ENCODE results near the gene MMP14.

DNA sequence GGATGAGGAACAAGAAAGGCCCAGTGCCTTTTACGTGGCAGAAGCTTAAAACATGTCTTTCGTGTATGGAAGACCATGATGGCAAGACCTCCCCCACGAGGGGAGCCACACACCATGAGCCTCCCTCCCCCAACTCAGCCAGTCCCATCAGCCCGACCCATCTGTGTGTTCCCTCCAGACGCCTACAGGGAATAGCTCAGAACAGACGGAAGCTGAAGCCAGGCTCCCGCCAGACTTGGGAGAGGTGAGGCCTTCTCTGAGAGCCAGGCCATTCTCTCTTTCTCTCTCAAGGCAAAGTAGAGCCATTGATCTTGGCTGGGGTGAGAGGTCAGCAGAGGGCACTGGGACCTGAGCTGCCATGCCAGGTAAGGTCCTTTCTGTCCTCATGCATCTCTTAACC is 56.1 kb downstream of the MMP14 start:
- no peak for TF ChIP-seq NCOA1 (CRISPR knock-in tag; IDR thresholded peaks at IDR 0.05)
- TF ChIP-seq FOSL1 (CRISPR knock-in tag; IDR thresholded peaks at IDR 0.05; ENCODE audit: borderline replicate concordance): no peak
- TF ChIP-seq NR2F2 (IDR thresholded peaks at IDR 0.05; ENCODE audit: borderline replicate concordance, low read depth): no peak
- no peak for TF ChIP-seq CREB1 (IDR thresholded peaks at IDR 0.05)
- TF ChIP-seq CREB1 (CRISPR knock-in tag; IDR thresholded peaks at IDR 0.05): no peak
- TF ChIP-seq SIN3A (IDR thresholded peaks at IDR 0.05; ENCODE audit: borderline replicate concordance, low read depth, low read length): no peak
- TF ChIP-seq, protein P1, sequence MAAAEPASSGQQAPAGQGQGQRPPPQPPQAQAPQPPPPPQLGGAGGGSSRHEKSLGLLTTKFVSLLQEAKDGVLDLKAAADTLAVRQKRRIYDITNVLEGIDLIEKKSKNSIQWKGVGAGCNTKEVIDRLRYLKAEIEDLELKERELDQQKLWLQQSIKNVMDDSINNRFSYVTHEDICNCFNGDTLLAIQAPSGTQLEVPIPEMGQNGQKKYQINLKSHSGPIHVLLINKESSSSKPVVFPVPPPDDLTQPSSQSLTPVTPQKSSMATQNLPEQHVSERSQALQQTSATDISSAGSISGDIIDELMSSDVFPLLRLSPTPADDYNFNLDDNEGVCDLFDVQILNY (CRISPR knock-in tag; conservative IDR thresholded peaks at IDR 0.05): no peak
- TF ChIP-seq, protein P2, sequence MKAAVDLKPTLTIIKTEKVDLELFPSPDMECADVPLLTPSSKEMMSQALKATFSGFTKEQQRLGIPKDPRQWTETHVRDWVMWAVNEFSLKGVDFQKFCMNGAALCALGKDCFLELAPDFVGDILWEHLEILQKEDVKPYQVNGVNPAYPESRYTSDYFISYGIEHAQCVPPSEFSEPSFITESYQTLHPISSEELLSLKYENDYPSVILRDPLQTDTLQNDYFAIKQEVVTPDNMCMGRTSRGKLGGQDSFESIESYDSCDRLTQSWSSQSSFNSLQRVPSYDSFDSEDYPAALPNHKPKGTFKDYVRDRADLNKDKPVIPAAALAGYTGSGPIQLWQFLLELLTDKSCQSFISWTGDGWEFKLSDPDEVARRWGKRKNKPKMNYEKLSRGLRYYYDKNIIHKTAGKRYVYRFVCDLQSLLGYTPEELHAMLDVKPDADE (CRISPR knock-in tag; IDR thresholded peaks at IDR 0.05): no peak
- no peak for TF ChIP-seq TP53 (CRISPR knock-in tag; conservative IDR thresholded peaks at IDR 0.05)
- no peak for TF ChIP-seq POLR2A (IDR thresholded peaks at IDR 0.05; ENCODE audit: insufficient read depth in 1 of 2, low read depth in 2 of 2, low read length in 2 of 2)
